Tibial nerve (tissue), 4 donors: ENCODE results near the gene SCN2B.

Source experiments
- EP300 ChIP-seq, 2 donors: sonication (generic); formaldehyde crosslinking; IDR thresholded peaks; one replicate each; pipeline ENCODE4 v1.6.1; 2017; ENCODE audit warnings: antibody characterized with exemption in 2 of 2, mild to moderate bottlenecking in 1 of 2
- POLR2A ChIP-seq, 2 donors: fragments of 450-650 bp; IDR thresholded peaks; one replicate each; pipeline ENCODE4 v1.6.1; 2017; ENCODE audit warnings: antibody characterized with exemption in 2 of 2, mild to moderate bottlenecking in 2 of 2, moderate library complexity in 2 of 2
- TF ChIP-seq, protein P1 (sequence below), 5 experiments: fragments of 200-600 bp in 3 of 5; fragments of 450-650 bp in 2 of 5; sonication (generic) in 3 of 5; IDR thresholded peaks; one replicate each; pipeline ENCODE4 v1.5.1; 2016 to 2019; ENCODE audit warnings: antibody characterized with exemption in 5 of 5, mild to moderate bottlenecking in 3 of 5, moderate library complexity in 2 of 5

DNA sequence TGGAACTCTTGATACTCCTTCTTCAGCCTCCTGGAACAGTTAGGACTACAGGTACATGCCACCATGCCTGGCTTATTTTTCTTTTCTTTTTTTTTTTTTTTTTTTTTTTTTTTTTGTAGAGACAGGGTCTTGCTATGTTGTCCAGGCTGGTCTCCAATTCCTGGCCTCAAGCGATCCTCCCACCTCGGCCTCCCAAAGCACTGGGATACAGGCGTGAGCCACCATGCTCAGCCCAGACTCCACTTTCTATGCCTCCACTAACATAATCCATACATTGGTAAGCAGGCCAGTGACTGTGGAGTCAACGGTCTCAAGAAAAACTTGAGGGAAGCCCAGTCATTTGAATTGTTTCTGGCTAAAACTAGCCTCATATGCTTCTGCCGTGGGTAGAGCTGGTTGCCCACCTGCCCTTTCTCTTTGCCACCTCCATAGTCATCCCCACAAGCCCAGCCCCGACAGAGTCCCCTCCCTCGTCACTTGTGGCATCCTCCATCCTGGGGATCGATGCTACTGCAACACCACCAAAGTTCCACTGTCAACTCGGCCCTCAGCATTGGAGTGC, 2.4 kb downstream of the SCN2B start:
- TF ChIP-seq, protein P1, sequence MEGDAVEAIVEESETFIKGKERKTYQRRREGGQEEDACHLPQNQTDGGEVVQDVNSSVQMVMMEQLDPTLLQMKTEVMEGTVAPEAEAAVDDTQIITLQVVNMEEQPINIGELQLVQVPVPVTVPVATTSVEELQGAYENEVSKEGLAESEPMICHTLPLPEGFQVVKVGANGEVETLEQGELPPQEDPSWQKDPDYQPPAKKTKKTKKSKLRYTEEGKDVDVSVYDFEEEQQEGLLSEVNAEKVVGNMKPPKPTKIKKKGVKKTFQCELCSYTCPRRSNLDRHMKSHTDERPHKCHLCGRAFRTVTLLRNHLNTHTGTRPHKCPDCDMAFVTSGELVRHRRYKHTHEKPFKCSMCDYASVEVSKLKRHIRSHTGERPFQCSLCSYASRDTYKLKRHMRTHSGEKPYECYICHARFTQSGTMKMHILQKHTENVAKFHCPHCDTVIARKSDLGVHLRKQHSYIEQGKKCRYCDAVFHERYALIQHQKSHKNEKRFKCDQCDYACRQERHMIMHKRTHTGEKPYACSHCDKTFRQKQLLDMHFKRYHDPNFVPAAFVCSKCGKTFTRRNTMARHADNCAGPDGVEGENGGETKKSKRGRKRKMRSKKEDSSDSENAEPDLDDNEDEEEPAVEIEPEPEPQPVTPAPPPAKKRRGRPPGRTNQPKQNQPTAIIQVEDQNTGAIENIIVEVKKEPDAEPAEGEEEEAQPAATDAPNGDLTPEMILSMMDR (IDR thresholded peaks at IDR 0.05): no peak
- no peak for TF ChIP-seq POLR2A (IDR thresholded peaks at IDR 0.05)
- TF ChIP-seq EP300 (IDR thresholded peaks at IDR 0.05): no peak
